Hematopoietic multipotent progenitor cell (in vitro differentiated cells): ENCODE measurements around the gene ACTR1A. TPM values are rescaled to one million over a fixed set of nuclear protein-coding genes. Genes with fewer than 3 reads are reported as not detected.
"Not testable (repeated sequence)": the region's sequence is repeated elsewhere in the genome, so short reads cannot be mapped to it uniquely, and the experiment has no call there.

Experiments
- DNase-seq, 3 donors: peaks; one replicate each; pipeline ENCODE4 v3.0.0-alpha.2; 2011 to 2015; ENCODE audit warnings: low read depth in 2 of 3, low spot score in 2 of 3
- total RNA-seq: library from RNA; depleted of rRNA; stranded (reverse); fragments of >200 nt; gene quantifications from one replicate; pipeline ENCODE4 v1.2.3, GENCODE V29; 2012

The ACTR1A gene
- total RNA-seq, 1 donor, result 104 TPM

GRCh38 chr10:102517553-102517952 is 15.0 kb upstream of the ACTR1A start:
- no peak for DNase-seq

GRCh38 chr10:102515724-102516123 is 13.2 kb upstream of the ACTR1A start:
- DNase-seq, result no peak

GRCh38 chr10:102514487-102515311 is 12.2 kb upstream of the ACTR1A start:
- no peak for DNase-seq

DNA sequence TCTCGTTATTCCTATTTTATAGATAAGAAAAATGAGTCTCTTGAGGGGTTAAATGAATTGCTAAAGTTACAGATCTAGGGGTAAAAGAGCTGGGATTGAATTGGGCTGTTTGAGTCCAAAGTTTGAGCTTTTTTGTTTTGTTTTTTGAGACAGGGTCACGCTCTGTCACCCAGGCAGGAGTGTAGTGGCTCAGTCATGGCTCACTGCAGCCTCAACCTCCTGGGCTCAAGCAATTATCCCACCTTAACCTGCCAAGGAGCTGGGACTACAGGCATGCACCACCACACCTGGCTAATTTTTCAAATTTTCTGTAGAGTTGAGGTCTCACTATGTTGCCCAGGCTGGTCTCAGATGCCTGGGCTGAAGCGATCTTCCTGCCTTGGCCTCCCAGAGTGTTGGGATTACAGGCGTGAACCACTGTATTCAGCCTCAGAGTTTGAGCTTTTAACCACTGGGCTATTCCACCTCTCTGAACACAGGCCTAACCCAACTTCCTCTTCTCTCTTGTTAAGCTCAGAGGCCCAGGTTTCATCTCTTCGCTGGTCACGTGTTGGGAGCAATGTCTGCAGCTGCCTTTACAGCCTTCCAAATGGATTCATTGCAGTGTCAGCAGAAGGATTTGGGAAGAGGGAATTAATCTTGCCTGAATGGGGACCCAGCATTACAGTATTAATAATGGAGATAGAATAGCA is 9.2 kb upstream of the ACTR1A start:
- DNase-seq, result peak in 1 of 3 donors; percentile 56

- peak in 1 of 3 donors; percentile 17 for DNase-seq
Observed at GRCh38 chr10:102509387-102509786, 6.9 kb upstream of the ACTR1A start.

DNA sequence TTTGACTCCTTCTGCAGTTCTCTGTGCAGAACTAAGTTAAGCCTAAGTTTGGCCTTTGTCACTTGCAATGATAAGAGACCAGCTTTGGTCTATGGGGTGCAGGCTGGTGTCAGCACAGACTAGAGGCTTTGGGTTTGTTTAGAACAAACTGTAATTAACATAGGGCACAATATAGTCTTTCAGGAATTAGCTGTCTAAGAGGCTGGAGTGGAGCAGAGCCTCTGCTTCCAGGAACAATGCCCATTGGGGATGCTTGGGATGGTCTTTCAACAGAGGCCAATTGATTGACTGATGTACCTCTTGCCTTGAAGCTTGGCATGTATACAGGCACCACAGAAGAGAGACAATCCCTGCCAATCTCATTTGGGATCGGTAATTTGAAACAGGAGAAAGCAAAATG is 6.0 kb upstream of the ACTR1A start:
- DNase-seq, result no peak

DNA sequence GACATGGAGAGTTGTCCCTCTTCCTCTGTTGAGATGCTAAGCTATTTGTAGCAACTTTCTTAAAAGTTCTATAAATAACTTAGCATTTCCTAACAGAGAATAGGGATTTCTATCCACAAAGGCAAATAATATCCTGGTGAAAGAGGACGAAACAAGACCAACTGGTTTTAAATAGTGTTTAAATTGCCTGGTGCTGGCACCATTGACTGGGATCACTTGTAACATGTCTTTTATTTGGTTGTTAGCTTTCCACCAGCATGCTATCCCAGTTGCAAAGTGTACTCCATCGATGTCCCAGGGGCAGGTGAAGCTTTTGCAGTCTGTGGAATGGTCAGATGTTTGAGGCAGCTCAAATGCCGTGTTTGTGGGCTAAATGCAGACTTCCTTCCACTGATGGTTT is 5.0 kb upstream of the ACTR1A start:
- DNase-seq, result no peak

GRCh38 chr10:102505462-102506115 is 3.1 kb upstream of the ACTR1A start:
- no peak for DNase-seq

DNA sequence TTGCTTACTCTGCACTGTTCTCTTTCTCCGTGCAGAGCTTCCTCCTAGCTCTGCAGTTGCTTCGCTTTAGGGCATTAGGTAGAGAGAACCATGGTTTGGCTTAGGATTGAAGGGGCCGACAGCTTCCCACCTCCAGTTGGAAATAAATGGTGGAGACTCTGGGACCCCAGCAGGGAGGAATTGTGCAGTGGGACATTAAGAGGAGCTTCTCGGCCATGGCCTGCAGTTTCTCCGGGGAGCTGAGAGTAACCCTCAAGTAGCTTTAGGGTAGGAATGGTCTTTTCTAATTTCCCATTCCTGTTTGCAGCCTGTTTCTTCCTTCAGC is 2.4 kb upstream of the ACTR1A start:
- no peak for DNase-seq

GRCh38 chr10:102504179-102504975 is 1.9 kb upstream of the ACTR1A start:
- DNase-seq, result peak; percentile 11 to 53 (median 39)

- DNase-seq, result peak; percentile 97 to 100 (median 99)
Observed at GRCh38 chr10:102503264-102504178, 1.0 kb upstream of the ACTR1A start, which contains the start of gene SUFU. SUFU (plus strand) TSS chr10:102503972; CDS start chr10:102504153, 181 bp downstream.

DNA sequence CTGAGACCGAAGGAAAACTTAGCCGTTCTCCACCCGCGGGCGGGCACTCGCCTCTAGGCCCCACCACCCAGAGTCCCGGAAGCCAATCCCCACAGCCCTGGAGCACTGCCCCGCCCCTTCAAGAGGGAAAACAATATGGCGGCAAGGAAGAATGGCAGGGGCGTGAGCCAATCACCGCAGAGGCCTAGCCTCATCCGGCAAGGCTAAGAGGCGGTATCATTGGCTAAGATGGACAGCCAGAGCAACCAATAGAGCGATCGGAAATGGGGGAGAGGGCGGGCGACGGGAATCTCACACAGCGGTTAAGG is 529 bp downstream of the ACTR1A start:
- peak; percentile 97 to 100 (median 98) for DNase-seq

- no peak for DNase-seq
Observed at GRCh38 chr10:102501201-102502028, 1.1 kb downstream of the ACTR1A start.

DNA sequence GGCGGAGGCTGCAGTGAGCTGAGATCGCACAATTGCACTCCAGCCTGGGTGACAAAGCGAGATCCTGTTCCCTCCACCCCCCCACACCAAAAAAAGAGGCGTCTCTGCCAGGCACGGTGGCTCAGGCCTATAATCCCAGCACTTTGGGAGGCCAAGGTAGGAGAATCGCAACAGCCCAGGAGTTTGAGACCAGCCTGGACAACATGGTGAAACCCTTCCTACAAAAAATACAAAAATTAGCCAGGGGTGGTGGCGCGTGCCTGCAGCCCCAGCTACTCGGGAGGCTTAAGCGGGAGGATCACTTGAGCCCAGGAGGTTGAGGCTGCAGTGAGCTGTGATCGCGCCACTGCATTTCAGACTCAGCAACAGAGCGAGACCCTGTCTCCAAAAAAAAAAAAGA is 1.8 kb downstream of the ACTR1A start:
- not testable (repeated sequence) for DNase-seq

DNA sequence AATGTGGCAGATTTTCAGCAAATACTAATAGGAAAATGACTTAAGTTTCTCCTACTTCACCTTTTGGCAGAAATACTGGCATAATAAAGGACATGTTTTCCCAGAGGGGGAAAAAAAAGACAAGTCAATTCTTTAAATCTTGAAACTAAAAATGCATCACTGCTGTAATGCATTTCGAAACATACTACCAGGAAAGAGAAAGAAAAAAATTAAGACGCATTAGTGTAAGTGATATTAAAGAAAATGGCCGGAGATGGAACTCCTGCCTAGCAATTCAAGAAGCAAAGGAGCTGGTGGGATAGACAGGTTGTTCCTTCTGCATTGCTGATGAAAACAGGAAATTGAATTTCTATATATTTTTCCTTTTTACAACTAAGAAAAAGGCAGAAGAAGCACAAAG is 3.2 kb downstream of the ACTR1A start:
- DNase-seq, result no peak

DNA sequence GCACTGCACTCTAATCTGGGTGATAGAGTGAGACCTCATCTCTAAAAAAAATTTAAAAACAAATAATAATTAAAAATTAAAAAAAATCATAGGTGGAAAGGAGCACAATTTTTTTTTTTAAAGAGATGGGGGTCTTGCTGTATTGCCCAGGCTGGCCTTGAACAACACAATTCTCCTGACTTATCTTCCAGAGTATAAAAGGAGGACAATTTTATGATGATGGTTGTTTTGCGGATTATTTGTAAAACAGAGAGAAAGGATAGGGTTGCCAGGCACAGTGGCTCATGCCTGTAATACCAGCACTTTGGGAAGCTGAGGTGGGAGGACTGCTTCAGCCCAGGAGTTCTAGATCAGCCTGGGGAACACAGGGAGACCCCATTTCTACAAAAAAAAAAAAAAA is 5.0 kb downstream of the ACTR1A start:
- no peak for DNase-seq

GRCh38 chr10:102493771-102494170 is 8.7 kb downstream of the ACTR1A start:
- DNase-seq, result no peak

DNA sequence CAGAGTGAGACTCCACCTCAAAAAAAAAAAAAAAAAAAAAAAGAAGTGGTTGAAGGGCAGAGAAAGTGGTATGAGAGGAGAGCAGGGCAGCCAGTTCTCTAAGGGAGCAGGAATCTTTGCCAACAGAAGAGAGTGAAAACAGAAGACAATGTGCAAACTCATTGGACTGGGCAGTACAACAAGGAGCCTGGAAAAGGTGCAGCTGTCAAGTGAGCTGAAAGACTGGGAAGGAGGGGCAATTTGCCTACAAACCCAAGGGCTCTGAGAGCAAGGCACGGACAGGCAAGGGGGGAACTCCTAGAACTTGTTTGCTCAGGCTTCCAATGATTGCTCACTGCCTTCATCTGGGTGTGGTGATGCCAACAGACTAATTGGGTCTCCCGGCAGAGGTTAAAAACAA is 9.5 kb downstream of the ACTR1A start:
- DNase-seq, result peak in 1 of 3 donors; percentile 3

DNA sequence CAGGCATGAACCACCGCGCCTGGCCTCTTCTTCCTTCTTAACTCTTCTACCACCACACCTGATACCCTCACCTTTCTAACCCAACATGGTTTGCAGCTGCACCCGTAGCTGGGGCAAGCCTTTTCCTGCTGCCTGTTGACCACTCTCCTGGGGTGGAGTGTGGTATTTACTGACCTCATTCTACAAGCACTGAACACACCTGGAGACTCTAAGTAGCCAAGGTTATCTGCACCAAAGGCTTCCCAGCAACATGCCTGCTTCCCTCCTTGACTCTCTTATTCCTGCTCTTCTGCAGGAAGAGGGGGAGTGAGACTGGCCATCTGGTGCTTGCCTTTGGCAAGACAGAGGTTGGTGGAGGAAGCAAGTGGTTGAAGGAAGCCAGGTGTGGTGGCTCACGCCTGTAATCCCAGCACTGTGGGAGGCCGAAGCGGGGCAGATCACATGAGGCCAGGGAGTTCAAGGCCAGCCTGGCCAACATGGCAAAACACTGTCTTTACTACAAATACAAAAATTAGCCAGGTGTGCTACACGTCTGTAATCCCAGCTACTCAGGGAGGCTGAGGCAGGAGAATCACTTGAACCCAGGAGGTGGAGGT is 10.1 kb downstream of the ACTR1A start:
- no peak for DNase-seq
